NCI-H2196 treated with DMSO at 0.1 percent for 48 hours (cell line): ENCODE data around the gene AZGP1.
"Not testable (repeated sequence)": the region's sequence is repeated elsewhere in the genome, so short reads cannot be mapped to it uniquely, and the experiment has no call there.

Source experiments
- DNase-seq: peaks from one replicate; lab custom pipeline; 2025; ENCODE audit not compliant: unreplicated experiment; lab: John Stamatoyannopoulos, UW

The AZGP1 gene

GRCh38 chr7:99997545-99998137 lies 21.8 kb upstream of the AZGP1 start:
- no peak for DNase-seq

GRCh38 chr7:99996755-99997544 lies 21.1 kb upstream of the AZGP1 start:
- DNase-seq, result no peak

GRCh38 chr7:99994819-99995218 lies 19.0 kb upstream of the AZGP1 start:
- DNase-seq, result no peak

GRCh38 chr7:99992330-99993038 lies 16.7 kb upstream of the AZGP1 start:
- DNase-seq, result no peak

- not testable (repeated sequence) for DNase-seq
Measured at GRCh38 chr7:99991543-99991942, 15.7 kb upstream of the AZGP1 start.

- no peak for DNase-seq
Measured at GRCh38 chr7:99990460-99990852, 14.6 kb upstream of the AZGP1 start.

GRCh38 chr7:99987846-99988245 lies 12.0 kb upstream of the AZGP1 start:
- DNase-seq, result no peak

GRCh38 chr7:99987306-99987705 lies 11.5 kb upstream of the AZGP1 start:
- DNase-seq, result not testable (repeated sequence)

- no peak for DNase-seq
Measured at GRCh38 chr7:99984593-99984992, 8.8 kb upstream of the AZGP1 start.

- DNase-seq, result not testable (repeated sequence)
Measured at GRCh38 chr7:99981066-99981465, 5.2 kb upstream of the AZGP1 start.

- DNase-seq, result not testable (repeated sequence)
Measured at GRCh38 chr7:99980448-99980872, 4.6 kb upstream of the AZGP1 start.

- not testable (repeated sequence) for DNase-seq
Measured at GRCh38 chr7:99979814-99980225, 4.0 kb upstream of the AZGP1 start.

GRCh38 chr7:99976626-99977025 lies 795 bp upstream of the AZGP1 start:
- no peak for DNase-seq

- DNase-seq, result no peak
Measured at GRCh38 chr7:99974681-99975080, 1.1 kb downstream of the AZGP1 start.

- not testable (repeated sequence) for DNase-seq
Measured at GRCh38 chr7:99973817-99974216, 2.0 kb downstream of the AZGP1 start.

GRCh38 chr7:99971242-99971641 lies 4.6 kb downstream of the AZGP1 start:
- no peak for DNase-seq

- DNase-seq, result peak; percentile 49
Measured at GRCh38 chr7:99969813-99970212, 6.0 kb downstream of the AZGP1 start.

GRCh38 chr7:99969298-99969697 lies 6.5 kb downstream of the AZGP1 start:
- DNase-seq, result no peak

- no peak for DNase-seq
Measured at GRCh38 chr7:99958564-99959227, 17.1 kb downstream of the AZGP1 start.

GRCh38 chr7:99955247-99955646 lies 20.6 kb downstream of the AZGP1 start:
- DNase-seq, result no peak

GRCh38 chr7:99954643-99955042 lies 21.2 kb downstream of the AZGP1 start:
- DNase-seq, result not testable (repeated sequence)
